Adrenal gland (tissue), 5 donors: Measurements from ENCODE around the gene ATAD1.
"Not testable (repeated sequence)": the region's sequence is repeated elsewhere in the genome, so short reads cannot be mapped to it uniquely, and the experiment has no call there.

ENCODE experiments used
- POLR2A ChIP-seq, 2 donors: fragments of 450-650 bp; IDR thresholded peaks; one replicate each; pipeline ENCODE4 v1.6.1; 2017; ENCODE audit warnings: antibody characterized with exemption in 2 of 2, mild to moderate bottlenecking in 2 of 2, moderate library complexity in 1 of 2
- TF ChIP-seq, protein P1 (sequence below), 6 experiments: fragments of 450-650 bp in 4 of 6; fragments of 200-600 bp in 2 of 6; sonication (generic) in 1 of 6; IDR thresholded peaks; 1 replicate in 5 of 6; 2 replicates in 1 of 6; pipeline versions ENCODE4 v1.5.1 to v1.8.0; 2016 to 2021; ENCODE audit warnings: antibody characterized with exemption in 6 of 6, mild to moderate bottlenecking in 2 of 6, moderate library complexity in 1 of 6
- donor health status: DM: no; HTN: no; CAD: no.

DNA sequence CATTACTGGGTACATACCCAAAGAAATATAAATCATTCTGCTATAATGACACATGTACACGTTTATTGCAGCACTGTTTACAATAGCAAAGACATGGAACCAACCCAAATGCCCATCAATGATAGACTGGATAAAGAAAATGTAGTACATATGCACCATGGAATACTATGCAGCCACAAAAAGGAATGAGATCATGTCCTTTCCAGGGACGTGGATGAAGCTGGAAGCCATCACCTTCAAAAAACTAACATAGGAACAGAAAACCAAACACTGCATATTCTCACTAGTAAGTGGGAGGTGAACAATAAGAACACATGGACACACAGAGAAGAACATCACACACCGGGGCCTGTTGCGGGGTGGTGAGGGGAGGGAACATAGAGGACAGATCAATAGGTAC, 69.8 kb downstream of the ATAD1 start:
- not testable (repeated sequence) for TF ChIP-seq POLR2A (IDR thresholded peaks at IDR 0.05)
- TF ChIP-seq, protein P1, sequence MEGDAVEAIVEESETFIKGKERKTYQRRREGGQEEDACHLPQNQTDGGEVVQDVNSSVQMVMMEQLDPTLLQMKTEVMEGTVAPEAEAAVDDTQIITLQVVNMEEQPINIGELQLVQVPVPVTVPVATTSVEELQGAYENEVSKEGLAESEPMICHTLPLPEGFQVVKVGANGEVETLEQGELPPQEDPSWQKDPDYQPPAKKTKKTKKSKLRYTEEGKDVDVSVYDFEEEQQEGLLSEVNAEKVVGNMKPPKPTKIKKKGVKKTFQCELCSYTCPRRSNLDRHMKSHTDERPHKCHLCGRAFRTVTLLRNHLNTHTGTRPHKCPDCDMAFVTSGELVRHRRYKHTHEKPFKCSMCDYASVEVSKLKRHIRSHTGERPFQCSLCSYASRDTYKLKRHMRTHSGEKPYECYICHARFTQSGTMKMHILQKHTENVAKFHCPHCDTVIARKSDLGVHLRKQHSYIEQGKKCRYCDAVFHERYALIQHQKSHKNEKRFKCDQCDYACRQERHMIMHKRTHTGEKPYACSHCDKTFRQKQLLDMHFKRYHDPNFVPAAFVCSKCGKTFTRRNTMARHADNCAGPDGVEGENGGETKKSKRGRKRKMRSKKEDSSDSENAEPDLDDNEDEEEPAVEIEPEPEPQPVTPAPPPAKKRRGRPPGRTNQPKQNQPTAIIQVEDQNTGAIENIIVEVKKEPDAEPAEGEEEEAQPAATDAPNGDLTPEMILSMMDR (IDR thresholded peaks at IDR 0.05), result not testable (repeated sequence)
